Psoas muscle (tissue), 8 donors: Measurements from ENCODE around the gene ANKFY1. TPM values are rescaled to one million over a fixed set of nuclear protein-coding genes. Genes with fewer than 3 reads are reported as not detected.

Experiments
- ATAC-seq, 4 donors: fragments of 200-7000 bp; cut with Tn5 transposase; one replicate each; pipeline ENCODE4 v1.9.1; 2020; ENCODE audit warnings: moderate library complexity in 3 of 4, mild to moderate bottlenecking in 2 of 4
- DNase-seq, 2 donors: peaks; one replicate each; pipeline ENCODE4 v3.0.0-alpha.2; 2020
- H3K27ac ChIP-seq: fragments of 200-600 bp; one replicate; pipeline ENCODE4 v1.8.0; 2022
- H3K27me3 ChIP-seq, 3 donors: fragments of 200-600 bp in 1 of 3; one replicate each; pipeline versions ENCODE4 v1.6.1 to v1.8.0; 2013 to 2022; ENCODE audit warnings: low read length in 2 of 3, mild to moderate bottlenecking in 2 of 3, moderate library complexity in 1 of 3; ENCODE audit not compliant: insufficient read depth in 3 of 3
- H3K36me3 ChIP-seq, 2 donors: fragments of 200-600 bp in 1 of 2; one replicate each; pipeline versions ENCODE4 v1.6.1 to v1.8.0; 2013 to 2022; ENCODE audit warnings: low read depth in 1 of 2, mild to moderate bottlenecking in 1 of 2, moderate library complexity in 1 of 2; ENCODE audit not compliant: insufficient read depth in 1 of 2
- H3K4me1 ChIP-seq: fragments of 200-600 bp; one replicate; pipeline ENCODE4 v1.8.0; 2022
- H3K4me3 ChIP-seq: fragments of 200-600 bp; one replicate; pipeline ENCODE4 v1.8.0; 2022; ENCODE audit warnings: mild to moderate bottlenecking
- H3K9me3 ChIP-seq: fragments of 200-600 bp; one replicate; pipeline ENCODE4 v1.8.0; 2022
- WGBS, 3 donors: extraction: QIAGEN DNeasy Blood & Tissue Kit; methylation state at CpG; one replicate each; pipeline versions ENCODE4 v1.1.6 to v1.1.7; 2013; 5-methylcytosine and 5-hydroxymethylcytosine counted together
- intact Hi-C, 2 donors: fragments of 100-400 bp; cut with DNase I; formaldehyde crosslinking; loops; one replicate each; pipeline versions ENCODE4 v1.11.0 to v1.14.2; 2022
- polyA plus RNA-seq, 3 donors: library from polyadenylated mRNA; stranded (reverse); fragments of 200-250 nt; gene quantifications; one replicate each; pipeline ENCODE4 v1.2.3, GENCODE V29; 2013
- total RNA-seq, 4 donors: library from RNA; stranded (reverse); fragmentation: NEBNext Ultra II Directional in 2 of 4; extraction: Animal tissue kit (Norgen Biotek cat#: 25700) in 2 of 4; gene quantifications; one replicate each; pipeline versions ENCODE4 v1.2.1 to v1.2.4, GENCODE V29; 2021 to 2023
- TF ChIP-seq, protein P1 (sequence below): fragments of 200-600 bp; IDR thresholded peaks from one replicate; pipeline ENCODE4 v1.8.0; 2022; ENCODE audit warnings: antibody characterized with exemption
- donor health status: healthy with polysubstance abuse.
- donor health status: DM: no; HTN: no; CAD: no; lungs with moderate emphysema.
- donor health status: Bipolar disorder and iron deficiency.
- donor health status: healthy.
- donor health status: DM: yes; HTN: yes; CAD: no.
- donor health status: DM: no; HTN: no; CAD: no.
- donor health status: DM: no; HTN: no; CAD: no.
- donor health status: DM: yes; HTN: yes; CAD: no.

The ANKFY1 gene
- total and polyA plus RNA-seq, 7 donors = 5.7 to 18.8 (median 12.8) TPM

- WGBS, 3 donors = 88 to 96% (median 89%) methylated on average over 3 of the region's 3 CpGs
- ATAC-seq (no peak), DNase-seq (no peak)
- H3K9me3 ChIP-seq = no peaks in the 10 kb centered on the region
- H3K36me3 ChIP-seq = peaks cover 6 to 100% of the 10 kb centered on the region in 2 donors
- no peaks in the 10 kb centered on the region for H3K27me3 ChIP-seq
- H3K4me3 ChIP-seq = no peak overlapping the region
- TF ChIP-seq, protein P1, sequence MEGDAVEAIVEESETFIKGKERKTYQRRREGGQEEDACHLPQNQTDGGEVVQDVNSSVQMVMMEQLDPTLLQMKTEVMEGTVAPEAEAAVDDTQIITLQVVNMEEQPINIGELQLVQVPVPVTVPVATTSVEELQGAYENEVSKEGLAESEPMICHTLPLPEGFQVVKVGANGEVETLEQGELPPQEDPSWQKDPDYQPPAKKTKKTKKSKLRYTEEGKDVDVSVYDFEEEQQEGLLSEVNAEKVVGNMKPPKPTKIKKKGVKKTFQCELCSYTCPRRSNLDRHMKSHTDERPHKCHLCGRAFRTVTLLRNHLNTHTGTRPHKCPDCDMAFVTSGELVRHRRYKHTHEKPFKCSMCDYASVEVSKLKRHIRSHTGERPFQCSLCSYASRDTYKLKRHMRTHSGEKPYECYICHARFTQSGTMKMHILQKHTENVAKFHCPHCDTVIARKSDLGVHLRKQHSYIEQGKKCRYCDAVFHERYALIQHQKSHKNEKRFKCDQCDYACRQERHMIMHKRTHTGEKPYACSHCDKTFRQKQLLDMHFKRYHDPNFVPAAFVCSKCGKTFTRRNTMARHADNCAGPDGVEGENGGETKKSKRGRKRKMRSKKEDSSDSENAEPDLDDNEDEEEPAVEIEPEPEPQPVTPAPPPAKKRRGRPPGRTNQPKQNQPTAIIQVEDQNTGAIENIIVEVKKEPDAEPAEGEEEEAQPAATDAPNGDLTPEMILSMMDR = no peak
- no peaks in the 10 kb centered on the region for H3K4me1 ChIP-seq
- no peak overlapping the region for H3K27ac ChIP-seq
- intact Hi-C loops = no loop called here
These were observed 89.2 kb downstream of the ANKFY1 start for GRCh38 chr17:4174556-4174955.

DNA sequence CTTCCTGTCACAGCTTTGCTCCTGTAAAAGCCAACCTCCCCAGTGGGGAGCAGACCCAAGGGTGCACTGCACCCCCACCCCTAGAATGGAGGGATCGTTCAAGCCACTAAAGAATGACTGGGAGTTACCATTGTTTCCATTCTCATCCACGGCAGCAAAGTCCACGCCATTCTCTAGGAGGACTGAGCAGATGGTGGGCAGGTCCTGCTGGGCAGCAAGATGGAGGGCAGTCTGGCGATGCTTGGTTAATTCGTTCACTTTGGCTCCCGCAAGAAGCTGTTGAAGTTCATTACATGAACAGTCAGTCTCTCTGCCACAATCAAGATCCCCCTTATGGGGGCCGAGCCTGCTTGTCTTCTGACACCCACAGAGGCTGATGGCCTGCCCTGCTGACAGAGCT, 90.0 kb downstream of the ANKFY1 start:
- Histone ChIP-seq H3K4me1 (no peaks in the 10 kb centered on the region), H3K27me3 (no peaks in the 10 kb centered on the region), H3K9me3 (no peaks in the 10 kb centered on the region), H3K4me3 (no peak overlapping the region), H3K27ac (no peak overlapping the region), H3K36me3 (peaks cover 4 to 100% of the 10 kb centered on the region in 2 donors)
- no peak for ATAC-seq
- DNase-seq = no peak
- 93 to 97% (median 95%) methylated on average over 7 of the region's 7 CpGs for WGBS, 3 donors
- TF ChIP-seq, protein P1 = no peak
- intact Hi-C loops = no loop called here

DNA sequence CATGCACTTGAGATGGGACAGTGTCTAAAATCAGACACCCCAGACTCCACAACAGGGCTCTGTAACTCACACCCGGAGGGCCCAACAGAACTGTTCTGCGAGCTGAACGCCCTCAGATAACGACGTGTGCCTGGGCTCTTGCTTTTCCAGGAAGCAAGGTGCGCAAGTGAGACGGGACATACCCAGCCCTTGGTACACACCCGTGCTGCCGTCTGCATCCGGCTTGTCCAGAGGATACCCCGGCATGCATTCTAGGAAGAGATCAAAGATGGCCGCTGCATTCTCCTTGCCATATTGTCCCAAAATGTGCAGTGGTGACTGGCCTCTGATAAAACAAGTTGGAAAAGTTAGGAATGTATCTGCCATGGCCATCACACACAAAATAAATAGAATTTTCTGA, 91.4 kb downstream of the ANKFY1 start:
- Histone ChIP-seq H3K27me3 (no peaks in the 10 kb centered on the region), H3K36me3 (peaks cover 2 to 100% of the 10 kb centered on the region in 2 donors), H3K27ac (no peak overlapping the region), H3K4me3 (no peak overlapping the region), H3K4me1 (no peaks in the 10 kb centered on the region), H3K9me3 (no peaks in the 10 kb centered on the region)
- no peak for ATAC-seq
- TF ChIP-seq, protein P1 = no peak
- 93 to 94% (median 93%) methylated on average over 12 of the region's 12 CpGs for WGBS, 3 donors
- intact Hi-C loops = no loop called here
- DNase-seq = peak in 1 of 2 donors; percentile 30

- 79 to 82% (median 80%) methylated on average over 27 of the region's 27 CpGs for WGBS, 3 donors
- DNase-seq = peak in 1 of 2 donors; percentile 50
- no peak overlapping the region for H3K27ac ChIP-seq
- intact Hi-C loops = no loop called here
- H3K9me3 ChIP-seq = no peaks in the 10 kb centered on the region
- TF ChIP-seq, protein P1 = no peak
- H3K4me3 ChIP-seq = no peak overlapping the region
- no peak for ATAC-seq
- H3K4me1 ChIP-seq = no peaks in the 10 kb centered on the region
- H3K36me3 ChIP-seq = peaks cover 0 to 100% of the 10 kb centered on the region in 2 donors
- H3K27me3 ChIP-seq = no peaks in the 10 kb centered on the region
These were observed 93.0 kb downstream of the ANKFY1 start for GRCh38 chr17:4170639-4171280.

DNA sequence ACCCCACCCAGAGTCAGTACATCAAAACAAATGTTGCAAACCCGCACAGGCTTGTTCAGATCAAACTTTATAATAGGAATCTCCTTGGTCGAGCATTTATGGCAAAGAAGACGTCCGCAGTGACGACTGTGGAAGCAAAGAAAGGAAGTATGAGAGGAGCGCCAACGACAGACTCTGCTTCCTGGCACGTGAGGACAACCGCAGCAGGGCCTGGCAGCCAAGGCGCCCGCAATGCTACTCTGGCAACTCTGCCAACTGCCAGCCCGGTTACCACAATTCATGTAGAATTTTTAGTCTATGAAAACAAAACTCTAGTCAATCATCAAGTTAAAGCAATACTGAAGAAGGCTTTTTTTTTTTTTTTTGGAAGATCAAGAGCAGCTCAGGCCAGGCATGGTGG, 96.0 kb downstream of the ANKFY1 start:
- Histone ChIP-seq H3K27me3 (no peaks in the 10 kb centered on the region), H3K9me3 (no peaks in the 10 kb centered on the region), H3K27ac (no peak overlapping the region), H3K4me3 (no peak overlapping the region), H3K36me3 (peaks cover 0 to 90% of the 10 kb centered on the region in 2 donors), H3K4me1 (peaks cover 3% of the 10 kb centered on the region)
- intact Hi-C loops = no loop called here
- ATAC-seq (no peak), DNase-seq (no peak)
- 72 to 83% (median 75%) methylated on average over 12 of the region's 12 CpGs for WGBS, 3 donors
- TF ChIP-seq, protein P1 = no peak
